ENCODE measurements around the gene HMG20A.

The HMG20A gene

DNA sequence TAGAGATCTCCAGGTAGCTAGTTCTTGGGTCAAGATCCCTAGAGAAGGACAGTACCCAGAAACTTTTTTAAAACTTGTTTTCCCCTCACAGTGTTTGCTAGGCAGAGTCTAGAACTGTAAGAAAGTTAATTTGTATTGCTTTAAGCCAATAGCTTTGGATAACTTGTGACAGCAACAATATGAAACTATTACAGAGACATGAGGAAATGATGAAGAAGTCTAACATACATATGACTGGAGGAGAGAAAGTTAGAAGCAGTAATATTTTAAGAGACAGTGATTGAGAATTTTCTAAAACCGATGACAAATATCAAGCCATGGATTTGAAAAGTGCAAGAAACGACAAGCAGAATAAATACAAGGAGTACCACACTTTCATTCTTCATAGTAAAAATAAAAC, 10.0 kb downstream of the HMG20A start:
- H3K36me3 ChIP-seq (ENCODE audit: control insufficient read depth in 2 of 2, insufficient read depth in 2 of 2, low read length in 2 of 2) = no peaks in the 10 kb centered on the region
- no peak overlapping the region for H3K4me3 ChIP-seq (ENCODE audit: low read length in 2 of 2)
- no peaks in the 10 kb centered on the region for H3K27me3 ChIP-seq (ENCODE audit: control insufficient read depth in 1 of 2, insufficient read depth in 2 of 2, low read length in 2 of 2)
- H3K4me1 ChIP-seq (ENCODE audit: control insufficient read depth, insufficient read depth, low read length) = no peaks in the 10 kb centered on the region
- H3K9ac ChIP-seq (ENCODE audit: low read length in 2 of 2) = no peak overlapping the region
- H3K27ac ChIP-seq (ENCODE audit: low read length) = no peak overlapping the region
- H3K9me3 ChIP-seq (ENCODE audit: control insufficient read depth in 2 of 2, low read length in 2 of 2) = no peaks in the 10 kb centered on the region

DNA sequence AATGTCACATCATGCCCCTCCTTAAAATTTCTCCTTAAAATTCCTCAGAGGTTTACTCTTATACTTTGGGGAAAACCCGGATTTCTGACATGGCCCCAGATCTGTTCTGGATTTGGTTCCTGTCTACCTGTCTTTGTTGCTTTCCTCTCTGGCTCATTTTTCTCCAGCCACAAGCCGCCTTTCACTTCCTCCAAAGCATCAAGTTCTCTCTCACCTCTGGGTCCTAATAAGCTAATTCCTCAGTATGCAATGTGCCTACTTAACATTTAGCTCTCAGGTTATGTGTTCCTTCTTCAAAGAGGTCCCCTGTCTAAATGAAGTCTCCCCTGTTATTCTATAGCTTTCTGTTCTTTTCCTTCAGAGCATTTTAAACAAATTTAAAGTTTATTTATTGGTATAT, 16.1 kb downstream of the HMG20A start:
- Histone ChIP-seq H3K9ac (ENCODE audit: low read length in 2 of 2) (no peak overlapping the region), H3K9me3 (ENCODE audit: control insufficient read depth in 2 of 2, low read length in 2 of 2) (no peaks in the 10 kb centered on the region), H3K36me3 (ENCODE audit: control insufficient read depth in 2 of 2, insufficient read depth in 2 of 2, low read length in 2 of 2) (no peaks in the 10 kb centered on the region), H3K4me1 (ENCODE audit: control insufficient read depth, insufficient read depth, low read length) (no peaks in the 10 kb centered on the region), H3K27ac (ENCODE audit: low read length) (no peak overlapping the region), H3K4me3 (ENCODE audit: low read length in 2 of 2) (no peak overlapping the region), H3K27me3 (ENCODE audit: control insufficient read depth in 1 of 2, insufficient read depth in 2 of 2, low read length in 2 of 2) (no peaks in the 10 kb centered on the region)

DNA sequence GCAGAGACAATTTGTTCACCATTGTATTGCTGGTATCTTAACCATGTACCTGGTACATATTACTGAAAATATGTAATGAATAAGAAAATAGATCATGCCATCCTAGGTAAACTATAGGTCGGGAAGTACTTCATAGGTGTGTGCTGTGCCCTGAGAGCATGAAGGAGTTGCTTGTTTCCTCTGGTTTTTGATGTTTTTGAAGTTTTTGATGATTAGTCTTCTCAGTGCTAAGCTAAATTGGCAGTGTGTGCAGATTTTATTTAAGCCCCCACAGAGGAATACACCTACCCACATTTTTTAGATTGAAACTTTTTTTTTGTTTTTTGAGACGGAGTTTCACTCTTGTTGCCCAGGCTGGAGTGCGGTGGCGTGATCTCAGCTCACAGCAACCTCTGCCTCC, 16.6 kb downstream of the HMG20A start:
- Histone ChIP-seq H3K36me3 (ENCODE audit: control insufficient read depth in 2 of 2, insufficient read depth in 2 of 2, low read length in 2 of 2) (no peaks in the 10 kb centered on the region), H3K27ac (ENCODE audit: low read length) (no peak overlapping the region), H3K4me1 (ENCODE audit: control insufficient read depth, insufficient read depth, low read length) (no peaks in the 10 kb centered on the region), H3K9ac (ENCODE audit: low read length in 2 of 2) (no peak overlapping the region), H3K27me3 (ENCODE audit: control insufficient read depth in 1 of 2, insufficient read depth in 2 of 2, low read length in 2 of 2) (no peaks in the 10 kb centered on the region), H3K4me3 (ENCODE audit: low read length in 2 of 2) (no peak overlapping the region), H3K9me3 (ENCODE audit: control insufficient read depth in 2 of 2, low read length in 2 of 2) (no peaks in the 10 kb centered on the region)

DNA sequence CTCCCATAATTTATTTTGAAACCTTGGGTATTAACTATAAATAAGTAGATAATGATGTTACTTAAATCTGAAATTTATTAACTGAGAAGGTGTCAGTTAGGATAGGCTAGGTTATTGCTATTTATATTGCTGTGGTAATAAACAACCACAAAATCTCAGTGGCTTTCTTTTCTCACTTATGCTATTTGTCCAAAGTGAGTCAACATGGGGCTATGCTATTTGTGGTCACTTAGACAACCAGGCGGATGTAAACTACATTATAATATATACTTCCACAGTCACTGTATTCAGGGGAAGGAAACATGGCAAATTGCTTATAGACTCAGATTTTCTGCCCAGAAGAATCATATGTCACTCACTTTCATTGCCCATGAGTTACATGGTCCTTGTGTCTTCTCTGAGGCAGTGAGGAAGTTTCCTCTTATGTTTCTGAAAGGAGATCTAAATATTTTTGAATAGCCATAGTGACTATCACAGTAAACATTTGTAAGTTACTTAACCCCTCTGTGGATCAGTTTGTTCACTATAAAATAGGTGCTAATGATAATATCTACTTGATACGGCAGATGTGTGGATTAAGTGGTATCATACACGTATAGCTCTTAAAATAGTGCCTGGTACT, 19.8 kb downstream of the HMG20A start:
- Histone ChIP-seq H3K9ac (ENCODE audit: low read length in 2 of 2) (no peak overlapping the region), H3K9me3 (ENCODE audit: control insufficient read depth in 2 of 2, low read length in 2 of 2) (no peaks in the 10 kb centered on the region), H3K27ac (ENCODE audit: low read length) (no peak overlapping the region), H3K4me1 (ENCODE audit: control insufficient read depth, insufficient read depth, low read length) (no peaks in the 10 kb centered on the region), H3K36me3 (ENCODE audit: control insufficient read depth in 2 of 2, insufficient read depth in 2 of 2, low read length in 2 of 2) (no peaks in the 10 kb centered on the region), H3K4me3 (ENCODE audit: low read length in 2 of 2) (no peak overlapping the region), H3K27me3 (ENCODE audit: control insufficient read depth in 1 of 2, insufficient read depth in 2 of 2, low read length in 2 of 2) (no peaks in the 10 kb centered on the region)

DNA sequence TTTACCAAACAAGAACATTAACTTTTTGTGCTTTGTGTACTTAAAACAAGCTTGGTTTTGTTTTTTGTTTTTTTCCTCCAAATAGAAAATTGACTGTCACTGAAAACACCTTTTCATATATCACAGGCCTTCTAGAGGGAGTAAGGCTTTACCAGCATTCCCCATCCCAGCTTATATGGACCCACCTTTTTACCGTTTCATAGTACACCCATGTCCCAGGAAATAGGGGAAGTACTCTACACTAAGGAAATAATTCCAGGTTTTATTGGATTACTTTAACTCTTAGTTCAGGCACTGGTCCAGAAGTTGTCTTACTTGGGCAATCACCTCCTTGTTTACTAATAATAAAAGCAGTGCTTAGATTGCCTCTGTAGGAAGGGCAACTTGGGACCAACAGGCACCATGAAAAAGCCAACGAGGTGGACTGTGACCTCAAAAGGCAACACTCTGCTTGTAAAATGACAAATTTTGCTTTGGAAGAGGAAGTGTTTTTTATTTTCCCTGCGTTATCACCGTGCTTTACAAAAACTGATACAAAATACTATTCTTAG, 26.2 kb downstream of the HMG20A start:
- H3K9me3 ChIP-seq (ENCODE audit: control insufficient read depth in 2 of 2, low read length in 2 of 2) = no peaks in the 10 kb centered on the region
- no peaks in the 10 kb centered on the region for H3K36me3 ChIP-seq (ENCODE audit: control insufficient read depth in 2 of 2, insufficient read depth in 2 of 2, low read length in 2 of 2)
- H3K27me3 ChIP-seq (ENCODE audit: control insufficient read depth in 1 of 2, insufficient read depth in 2 of 2, low read length in 2 of 2) = no peaks in the 10 kb centered on the region
- no peak overlapping the region for H3K9ac ChIP-seq (ENCODE audit: low read length in 2 of 2)
- H3K27ac ChIP-seq (ENCODE audit: low read length) = no peak overlapping the region
- no peak overlapping the region for H3K4me3 ChIP-seq (ENCODE audit: low read length in 2 of 2)
- no peaks in the 10 kb centered on the region for H3K4me1 ChIP-seq (ENCODE audit: control insufficient read depth, insufficient read depth, low read length)

DNA sequence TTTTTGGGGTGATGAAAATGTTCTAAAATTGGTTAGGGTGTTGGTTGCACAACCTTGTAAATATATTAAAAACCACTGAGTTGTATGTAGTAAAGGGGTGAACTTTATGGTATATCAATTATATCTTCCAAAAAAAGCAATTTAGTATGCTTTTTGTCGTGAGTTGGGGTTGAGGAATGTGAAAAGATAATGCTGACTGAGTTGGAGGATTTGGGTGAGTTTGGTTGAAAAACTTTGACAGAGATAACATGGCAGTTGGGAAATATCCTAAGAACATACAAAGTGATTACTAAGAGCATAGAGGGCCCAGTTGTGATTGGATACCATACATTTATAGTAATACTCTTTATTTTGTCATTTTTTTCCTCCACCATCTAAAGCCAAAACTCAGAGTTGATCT, 33.6 kb downstream of the HMG20A start:
- Histone ChIP-seq H3K27me3 (ENCODE audit: control insufficient read depth in 1 of 2, insufficient read depth in 2 of 2, low read length in 2 of 2) (no peaks in the 10 kb centered on the region), H3K4me1 (ENCODE audit: control insufficient read depth, insufficient read depth, low read length) (peaks cover 11% of the 10 kb centered on the region), H3K9me3 (ENCODE audit: control insufficient read depth in 2 of 2, low read length in 2 of 2) (no peaks in the 10 kb centered on the region), H3K27ac (ENCODE audit: low read length) (no peak overlapping the region), H3K4me3 (ENCODE audit: low read length in 2 of 2) (no peak overlapping the region), H3K36me3 (ENCODE audit: control insufficient read depth in 2 of 2, insufficient read depth in 2 of 2, low read length in 2 of 2) (peaks cover 0 to 5% of the 10 kb centered on the region in 2 donors), H3K9ac (ENCODE audit: low read length in 2 of 2) (no peak overlapping the region)

DNA sequence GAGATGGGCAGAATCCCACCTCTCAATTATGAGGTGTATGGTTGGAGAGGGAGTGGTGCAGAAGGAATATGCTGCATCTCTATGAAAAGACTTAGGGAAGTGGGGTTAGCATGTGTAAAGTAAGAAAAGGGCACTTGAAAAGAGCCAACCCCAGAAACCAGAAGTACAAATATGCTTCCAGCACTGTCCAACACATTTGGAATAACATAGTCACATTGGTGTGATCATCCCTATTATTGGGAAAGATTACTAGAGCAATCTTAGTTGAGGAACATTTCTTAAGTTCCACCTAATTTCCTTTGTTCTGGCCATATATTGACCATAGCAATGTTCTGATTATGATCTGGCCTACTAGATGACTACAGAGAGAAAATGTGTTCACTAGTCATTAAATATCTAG, 34.3 kb downstream of the HMG20A start:
- Histone ChIP-seq H3K9me3 (ENCODE audit: control insufficient read depth in 2 of 2, low read length in 2 of 2) (no peaks in the 10 kb centered on the region), H3K9ac (ENCODE audit: low read length in 2 of 2) (no peak overlapping the region), H3K27ac (ENCODE audit: low read length) (no peak overlapping the region), H3K4me1 (ENCODE audit: control insufficient read depth, insufficient read depth, low read length) (peaks cover 11% of the 10 kb centered on the region), H3K36me3 (ENCODE audit: control insufficient read depth in 2 of 2, insufficient read depth in 2 of 2, low read length in 2 of 2) (peaks cover 4 to 5% of the 10 kb centered on the region in 2 donors), H3K4me3 (ENCODE audit: low read length in 2 of 2) (no peak overlapping the region), H3K27me3 (ENCODE audit: control insufficient read depth in 1 of 2, insufficient read depth in 2 of 2, low read length in 2 of 2) (no peaks in the 10 kb centered on the region)

DNA sequence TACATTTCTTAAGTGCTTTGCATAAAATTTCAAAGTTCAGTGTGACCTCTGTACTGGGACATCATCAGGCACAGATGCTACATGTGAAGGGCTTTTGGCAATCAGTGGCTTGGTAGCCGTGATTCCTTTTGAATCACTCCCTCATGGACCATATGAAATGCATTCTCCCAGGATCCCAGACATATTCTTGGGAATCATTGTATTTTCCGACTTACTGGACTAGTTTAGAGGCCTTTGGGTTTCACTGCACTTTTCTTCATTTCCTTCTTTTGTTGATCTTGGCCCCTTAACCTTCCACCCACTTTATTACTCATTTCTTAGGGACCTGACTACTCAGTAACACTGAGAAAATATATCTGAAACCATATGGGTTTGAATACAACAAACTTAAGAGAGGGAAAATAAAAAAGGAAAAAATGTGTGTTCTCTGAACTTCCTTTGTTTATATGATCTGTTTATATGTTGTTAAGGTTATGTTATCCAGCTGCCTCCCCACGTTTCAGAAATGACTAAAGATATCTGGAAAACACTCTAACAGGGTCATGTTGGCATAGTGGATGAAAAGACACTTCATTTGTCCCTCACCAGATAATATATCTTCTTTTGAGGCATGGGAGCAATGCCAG, 35.1 kb downstream of the HMG20A start:
- Histone ChIP-seq H3K36me3 (ENCODE audit: control insufficient read depth in 2 of 2, insufficient read depth in 2 of 2, low read length in 2 of 2) (peaks cover 4 to 5% of the 10 kb centered on the region in 2 donors), H3K4me1 (ENCODE audit: control insufficient read depth, insufficient read depth, low read length) (peaks cover 11% of the 10 kb centered on the region), H3K4me3 (ENCODE audit: low read length in 2 of 2) (no peak overlapping the region), H3K9me3 (ENCODE audit: control insufficient read depth in 2 of 2, low read length in 2 of 2) (no peaks in the 10 kb centered on the region), H3K9ac (ENCODE audit: low read length in 2 of 2) (no peak overlapping the region), H3K27ac (ENCODE audit: low read length) (peak overlapping the region; percentile 47), H3K27me3 (ENCODE audit: control insufficient read depth in 1 of 2, insufficient read depth in 2 of 2, low read length in 2 of 2) (no peaks in the 10 kb centered on the region)

DNA sequence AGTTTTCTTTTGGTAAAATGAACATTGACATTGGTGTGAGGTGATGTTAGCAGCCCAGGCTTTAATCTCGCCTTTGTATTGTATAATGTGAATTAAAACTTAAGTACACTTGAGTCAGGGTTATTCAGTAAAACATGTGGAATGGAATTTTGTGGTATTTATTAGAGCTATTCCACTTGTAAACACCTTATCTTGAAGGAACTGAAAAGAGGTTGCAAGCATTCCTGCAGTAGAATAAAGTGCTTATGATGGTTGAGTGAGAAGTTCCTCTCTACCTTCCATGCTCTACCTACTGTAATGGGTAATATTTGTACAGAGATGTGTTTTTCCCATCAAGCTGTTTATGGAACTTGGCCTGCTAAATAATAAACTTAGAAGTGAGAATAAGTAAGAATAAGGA, 36.1 kb downstream of the HMG20A start:
- peaks cover 4 to 5% of the 10 kb centered on the region in 2 donors for H3K36me3 ChIP-seq (ENCODE audit: control insufficient read depth in 2 of 2, insufficient read depth in 2 of 2, low read length in 2 of 2)
- no peak overlapping the region for H3K4me3 ChIP-seq (ENCODE audit: low read length in 2 of 2)
- H3K27me3 ChIP-seq (ENCODE audit: control insufficient read depth in 1 of 2, insufficient read depth in 2 of 2, low read length in 2 of 2) = no peaks in the 10 kb centered on the region
- no peak overlapping the region for H3K27ac ChIP-seq (ENCODE audit: low read length)
- no peaks in the 10 kb centered on the region for H3K9me3 ChIP-seq (ENCODE audit: control insufficient read depth in 2 of 2, low read length in 2 of 2)
- H3K4me1 ChIP-seq (ENCODE audit: control insufficient read depth, insufficient read depth, low read length) = peaks cover 11% of the 10 kb centered on the region
- no peak overlapping the region for H3K9ac ChIP-seq (ENCODE audit: low read length in 2 of 2)

DNA sequence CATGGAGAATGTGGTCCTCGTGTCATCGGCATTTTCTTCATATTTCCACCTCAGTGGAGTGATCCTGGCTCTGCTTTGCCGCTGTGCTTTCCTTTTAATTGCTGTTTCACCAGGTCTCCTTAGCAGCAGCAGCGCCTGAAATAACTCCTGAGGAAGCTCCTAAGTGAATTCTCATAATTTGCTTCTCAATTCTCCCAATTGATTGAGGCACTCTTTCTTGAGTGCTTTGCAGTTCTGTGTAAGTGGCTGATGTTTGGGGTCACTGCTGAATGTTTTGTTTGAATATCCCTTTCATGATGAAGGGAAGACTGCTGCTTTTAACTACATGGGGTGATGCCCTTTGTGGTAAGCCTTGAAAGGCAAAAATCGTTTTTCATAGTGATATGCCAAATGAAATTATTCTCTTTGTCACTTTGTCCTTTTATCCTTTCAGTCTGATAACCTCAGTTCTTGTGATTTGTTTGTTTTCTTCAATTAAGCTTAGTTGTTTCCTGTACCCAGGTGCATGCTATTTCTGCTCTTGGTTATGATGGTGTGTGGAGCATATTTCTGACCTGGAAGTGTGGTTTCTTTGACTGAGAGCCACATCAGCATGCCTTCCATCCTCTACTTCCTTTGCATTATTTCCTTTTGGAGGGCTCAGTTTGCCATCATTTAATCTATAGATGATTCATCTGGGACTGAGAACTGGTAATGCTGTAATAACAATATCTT, 36.7 kb downstream of the HMG20A start:
- Histone ChIP-seq H3K27ac (ENCODE audit: low read length) (no peak overlapping the region), H3K36me3 (ENCODE audit: control insufficient read depth in 2 of 2, insufficient read depth in 2 of 2, low read length in 2 of 2) (peaks cover 4 to 5% of the 10 kb centered on the region in 2 donors), H3K9me3 (ENCODE audit: control insufficient read depth in 2 of 2, low read length in 2 of 2) (no peaks in the 10 kb centered on the region), H3K9ac (ENCODE audit: low read length in 2 of 2) (no peak overlapping the region), H3K4me3 (ENCODE audit: low read length in 2 of 2) (no peak overlapping the region), H3K4me1 (ENCODE audit: control insufficient read depth, insufficient read depth, low read length) (peaks cover 11% of the 10 kb centered on the region), H3K27me3 (ENCODE audit: control insufficient read depth in 1 of 2, insufficient read depth in 2 of 2, low read length in 2 of 2) (no peaks in the 10 kb centered on the region)

DNA sequence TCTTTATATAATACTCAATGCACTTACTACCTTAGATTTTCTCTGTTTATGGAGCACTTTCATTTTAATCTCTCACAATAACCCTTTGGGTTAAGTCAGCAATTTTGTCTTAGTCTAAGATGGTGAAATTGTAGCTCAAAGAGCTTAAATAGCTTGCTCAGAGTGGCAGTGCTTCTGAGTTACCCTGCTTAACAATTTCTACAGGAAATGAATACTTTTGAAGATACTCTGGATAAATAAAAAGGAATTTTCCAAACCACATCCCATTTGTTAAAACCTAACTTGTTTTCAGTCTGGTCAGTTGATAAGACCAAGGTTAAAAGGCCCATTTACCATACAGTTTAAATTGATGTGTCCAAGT, 37.2 kb downstream of the HMG20A start:
- Histone ChIP-seq H3K9me3 (ENCODE audit: control insufficient read depth in 2 of 2, low read length in 2 of 2) (no peaks in the 10 kb centered on the region), H3K36me3 (ENCODE audit: control insufficient read depth in 2 of 2, insufficient read depth in 2 of 2, low read length in 2 of 2) (peaks cover 4 to 5% of the 10 kb centered on the region in 2 donors), H3K27ac (ENCODE audit: low read length) (no peak overlapping the region), H3K4me1 (ENCODE audit: control insufficient read depth, insufficient read depth, low read length) (peaks cover 11% of the 10 kb centered on the region), H3K4me3 (ENCODE audit: low read length in 2 of 2) (no peak overlapping the region), H3K27me3 (ENCODE audit: control insufficient read depth in 1 of 2, insufficient read depth in 2 of 2, low read length in 2 of 2) (no peaks in the 10 kb centered on the region), H3K9ac (ENCODE audit: low read length in 2 of 2) (no peak overlapping the region)

Data from stomach smooth muscle (tissue), 2 donors.